ENCODE results near the gene PIP5K1C. TPM values are rescaled to one million over a fixed set of nuclear protein-coding genes. Genes with fewer than 3 reads are reported as not detected.

Gene PIP5K1C
- total RNA-seq, 1 experiment from 2014 or later: 24.5 TPM

DNA sequence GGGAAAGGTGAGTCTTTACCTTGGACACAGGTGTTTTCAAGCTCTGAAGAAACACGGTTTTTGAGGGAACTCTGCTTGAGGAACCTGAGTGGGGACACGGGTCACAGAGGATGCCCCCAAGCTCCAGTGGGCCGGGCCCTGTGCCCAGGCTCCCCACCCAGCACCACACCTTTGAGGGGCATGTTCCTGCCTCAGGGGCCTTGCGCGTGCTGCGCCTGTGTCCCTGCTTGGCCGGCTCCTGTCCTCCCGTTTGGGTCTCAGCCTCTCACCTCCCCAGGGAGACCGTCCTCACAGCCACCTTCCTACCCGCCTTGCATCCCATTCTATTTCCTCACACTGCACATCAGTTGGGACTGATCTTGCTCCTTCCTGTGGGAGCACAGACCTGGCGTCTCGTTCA lies 21.1 kb downstream of the PIP5K1C start:
- H3K4me1 Mint-ChIP-seq (ENCODE audit: low read depth, unreplicated experiment): no peaks in the 10 kb centered on the region
- H3K27me3 Mint-ChIP-seq (ENCODE audit: insufficient read depth, unreplicated experiment): no peaks in the 10 kb centered on the region
- H3K36me3 ChIP-seq (ENCODE audit: control insufficient read depth, insufficient read depth, low read length): no peaks in the 10 kb centered on the region
- H3K27ac Mint-ChIP-seq (ENCODE audit: unreplicated experiment): no peak overlapping the region
- no peak overlapping the region for H3K4me3 ChIP-seq (ENCODE audit: low read depth, low read length)
- peaks cover 24% of the 10 kb centered on the region for H3K36me3 Mint-ChIP-seq (ENCODE audit: insufficient read depth, unreplicated experiment)
- intact Hi-C loops (cut with micrococcal nuclease; ENCODE audit: unreplicated experiment): no loop called here
- no peak overlapping the region for H3K4me3 Mint-ChIP-seq (ENCODE audit: unreplicated experiment)
- no peaks in the 10 kb centered on the region for H3K4me1 ChIP-seq
- ChIA-PET POLR2A (no interaction called here), CTCF (no interaction called here)
- DNase-seq: no peak
- no peaks in the 10 kb centered on the region for H3K27me3 ChIP-seq (replicated peaks; ENCODE audit: control insufficient read depth, insufficient read depth, low read length)
- no peaks in the 10 kb centered on the region for H3K9me3 Mint-ChIP-seq (ENCODE audit: unreplicated experiment)
- TF ChIP-seq, protein P1, sequence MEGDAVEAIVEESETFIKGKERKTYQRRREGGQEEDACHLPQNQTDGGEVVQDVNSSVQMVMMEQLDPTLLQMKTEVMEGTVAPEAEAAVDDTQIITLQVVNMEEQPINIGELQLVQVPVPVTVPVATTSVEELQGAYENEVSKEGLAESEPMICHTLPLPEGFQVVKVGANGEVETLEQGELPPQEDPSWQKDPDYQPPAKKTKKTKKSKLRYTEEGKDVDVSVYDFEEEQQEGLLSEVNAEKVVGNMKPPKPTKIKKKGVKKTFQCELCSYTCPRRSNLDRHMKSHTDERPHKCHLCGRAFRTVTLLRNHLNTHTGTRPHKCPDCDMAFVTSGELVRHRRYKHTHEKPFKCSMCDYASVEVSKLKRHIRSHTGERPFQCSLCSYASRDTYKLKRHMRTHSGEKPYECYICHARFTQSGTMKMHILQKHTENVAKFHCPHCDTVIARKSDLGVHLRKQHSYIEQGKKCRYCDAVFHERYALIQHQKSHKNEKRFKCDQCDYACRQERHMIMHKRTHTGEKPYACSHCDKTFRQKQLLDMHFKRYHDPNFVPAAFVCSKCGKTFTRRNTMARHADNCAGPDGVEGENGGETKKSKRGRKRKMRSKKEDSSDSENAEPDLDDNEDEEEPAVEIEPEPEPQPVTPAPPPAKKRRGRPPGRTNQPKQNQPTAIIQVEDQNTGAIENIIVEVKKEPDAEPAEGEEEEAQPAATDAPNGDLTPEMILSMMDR (IDR thresholded peaks at IDR 0.05; ENCODE audit: insufficient read depth in 1 of 2, low read depth in 1 of 2, low read length in 1 of 2, severe bottlenecking in 1 of 2, unreplicated experiment in 1 of 2): no peak
- no TSS peak for BruUV-seq (replicated peaks)
- H3K9me3 ChIP-seq: peaks cover 1% of the 10 kb centered on the region; the same call in 1 of the 2 replicates

DNA sequence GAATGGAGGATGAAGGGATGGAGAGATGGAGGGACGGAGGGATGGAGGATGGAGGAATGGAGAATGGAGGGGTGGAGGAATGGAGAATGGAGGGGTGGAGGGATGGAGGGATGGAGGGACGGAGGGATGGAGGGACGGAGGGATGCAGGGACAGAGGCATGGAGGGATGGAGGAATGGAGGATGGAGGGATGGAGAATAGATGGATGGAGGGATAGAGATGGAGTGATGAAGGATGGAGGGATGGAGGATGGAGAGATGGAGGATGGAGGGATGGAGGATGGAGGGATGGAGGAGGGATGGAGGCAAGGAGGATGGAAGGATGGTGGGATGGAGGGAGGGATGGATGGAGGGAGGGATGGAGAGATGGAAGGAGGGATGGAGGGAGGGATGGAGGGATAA lies 22.1 kb downstream of the PIP5K1C start:
- CTCF ChIA-PET: no interaction called here
- TF ChIP-seq, protein P1 (IDR thresholded peaks at IDR 0.05; ENCODE audit: insufficient read depth in 1 of 2, low read depth in 1 of 2, low read length in 1 of 2, severe bottlenecking in 1 of 2, unreplicated experiment in 1 of 2): no peak
- intact Hi-C loops (cut with micrococcal nuclease; ENCODE audit: unreplicated experiment): no loop called here
- Mint-ChIP-seq H3K27me3 (ENCODE audit: insufficient read depth, unreplicated experiment) (no peaks in the 10 kb centered on the region), H3K27ac (ENCODE audit: unreplicated experiment) (no peak overlapping the region), H3K9me3 (ENCODE audit: unreplicated experiment) (no peaks in the 10 kb centered on the region), H3K4me1 (ENCODE audit: low read depth, unreplicated experiment) (no peaks in the 10 kb centered on the region), H3K4me3 (ENCODE audit: unreplicated experiment) (no peak overlapping the region), H3K36me3 (ENCODE audit: insufficient read depth, unreplicated experiment) (peaks cover 17% of the 10 kb centered on the region)
- DNase-seq: no peak
- no peaks in the 10 kb centered on the region for H3K9me3 ChIP-seq
- no TSS peak for BruUV-seq (replicated peaks)
- no peaks in the 10 kb centered on the region for H3K4me1 ChIP-seq
- no peaks in the 10 kb centered on the region for H3K27me3 ChIP-seq (replicated peaks; ENCODE audit: control insufficient read depth, insufficient read depth, low read length)
- no peaks in the 10 kb centered on the region for H3K36me3 ChIP-seq (ENCODE audit: control insufficient read depth, insufficient read depth, low read length)
- H3K4me3 ChIP-seq (ENCODE audit: low read depth, low read length): no peak overlapping the region
- POLR2A ChIA-PET: no interaction called here

DNA sequence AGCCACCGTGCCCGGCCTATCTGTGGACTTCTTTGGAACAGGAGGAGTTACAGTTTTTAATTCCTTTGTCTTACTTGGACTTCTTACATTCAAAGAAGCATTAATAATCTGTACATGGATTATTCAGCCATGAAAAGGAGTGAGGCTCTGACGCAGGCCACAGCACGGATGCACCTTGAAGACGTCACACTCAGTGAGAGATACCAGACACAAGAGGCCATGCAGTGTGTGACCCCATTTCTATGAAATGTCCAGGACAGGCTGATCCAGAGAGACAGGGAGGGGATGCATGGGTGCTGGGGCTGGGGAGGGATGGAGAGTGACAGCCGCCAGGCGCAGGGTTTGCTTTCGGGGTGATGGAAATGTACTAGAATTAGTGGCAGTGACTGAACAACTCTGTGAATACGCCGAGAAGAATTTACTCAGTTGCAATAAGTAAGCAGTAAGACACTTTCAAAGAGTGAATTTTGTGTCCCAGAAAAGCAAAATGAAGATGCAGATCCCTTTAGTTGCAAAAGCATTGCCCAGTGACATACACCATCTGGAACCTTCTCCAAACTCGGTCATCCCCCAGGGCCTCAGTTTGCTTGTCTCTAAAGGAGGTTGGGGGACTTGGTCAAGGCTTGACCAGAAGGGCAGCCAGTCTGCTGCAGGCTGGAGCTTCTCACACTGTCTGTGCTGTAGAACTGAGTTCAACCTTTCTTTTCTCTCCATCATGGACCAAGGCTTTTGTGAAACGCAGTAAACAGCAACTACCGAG lies 25.3 kb downstream of the PIP5K1C start:
- Mint-ChIP-seq H3K4me1 (ENCODE audit: low read depth, unreplicated experiment) (no peaks in the 10 kb centered on the region), H3K4me3 (ENCODE audit: unreplicated experiment) (no peak overlapping the region), H3K27ac (ENCODE audit: unreplicated experiment) (no peak overlapping the region), H3K36me3 (ENCODE audit: insufficient read depth, unreplicated experiment) (peaks cover 11% of the 10 kb centered on the region), H3K27me3 (ENCODE audit: insufficient read depth, unreplicated experiment) (no peaks in the 10 kb centered on the region), H3K9me3 (ENCODE audit: unreplicated experiment) (no peaks in the 10 kb centered on the region)
- no TSS peak for BruUV-seq (replicated peaks)
- ChIA-PET CTCF (no interaction called here), POLR2A (no interaction called here)
- Histone ChIP-seq H3K4me1 (no peaks in the 10 kb centered on the region), H3K27me3 (replicated peaks; ENCODE audit: control insufficient read depth, insufficient read depth, low read length) (no peaks in the 10 kb centered on the region), H3K4me3 (ENCODE audit: low read depth, low read length) (no peak overlapping the region), H3K36me3 (ENCODE audit: control insufficient read depth, insufficient read depth, low read length) (no peaks in the 10 kb centered on the region), H3K9me3 (no peaks in the 10 kb centered on the region)
- intact Hi-C loops (cut with micrococcal nuclease; ENCODE audit: unreplicated experiment): no loop called here
- DNase-seq: no peak
- TF ChIP-seq, protein P1 (IDR thresholded peaks at IDR 0.05; ENCODE audit: insufficient read depth in 1 of 2, low read depth in 1 of 2, low read length in 1 of 2, severe bottlenecking in 1 of 2, unreplicated experiment in 1 of 2): no peak
